Measurements from ENCODE around the gene COPS6.

GRCh38 chr7:100069991-100070390 is 18.8 kb upstream of the COPS6 start:
- no peak for TF ChIP-seq REST (IDR thresholded peaks at IDR 0.05; ENCODE audit: low read depth)
- TF ChIP-seq EP300 (IDR thresholded peaks at IDR 0.05; ENCODE audit: borderline replicate concordance): no peak
- TF ChIP-seq RAD21 (IDR thresholded peaks at IDR 0.05; ENCODE audit: low read depth): no peak
- TF ChIP-seq CEBPB (IDR thresholded peaks at IDR 0.05): no peak
- TF ChIP-seq TEAD4 (IDR thresholded peaks at IDR 0.05): no peak
- no peak for TF ChIP-seq YY1 (IDR thresholded peaks at IDR 0.05; ENCODE audit: low read depth)
- TF ChIP-seq, protein P1, sequence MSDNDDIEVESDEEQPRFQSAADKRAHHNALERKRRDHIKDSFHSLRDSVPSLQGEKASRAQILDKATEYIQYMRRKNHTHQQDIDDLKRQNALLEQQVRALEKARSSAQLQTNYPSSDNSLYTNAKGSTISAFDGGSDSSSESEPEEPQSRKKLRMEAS (IDR thresholded peaks at IDR 0.05): no peak
- TF ChIP-seq TCF12 (IDR thresholded peaks at IDR 0.05; ENCODE audit: low read depth): no peak
- TF ChIP-seq ZBTB7A (IDR thresholded peaks at IDR 0.05; ENCODE audit: low read depth): no peak
- no peak for TF ChIP-seq EGR1 (IDR thresholded peaks at IDR 0.05)
- TF ChIP-seq NFIC (IDR thresholded peaks at IDR 0.05): no peak
- TF ChIP-seq FOXM1 (IDR thresholded peaks at IDR 0.05; ENCODE audit: borderline replicate concordance, low read depth): no peak
- no peak for TF ChIP-seq CREB1 (IDR thresholded peaks at IDR 0.05; ENCODE audit: low read depth)
- no peak for TF ChIP-seq TAF1 (IDR thresholded peaks at IDR 0.05; ENCODE audit: low read depth)

Measured in Ishikawa (cell line).